ENCODE data around the gene NBPF3. TPM values are rescaled to one million over a fixed set of nuclear protein-coding genes. Genes with fewer than 3 reads are reported as not detected.

NBPF3 gene
- 30.0 and 115 TPM in 2 replicates for total RNA-seq

GRCh38 chr1:21439721-21440629 lies at the start of gene NBPF3:
NBPF3 (plus strand) TSS chr1:21440137; CDS start chr1:21445087, 4,950 bp downstream.

GRCh38 chr1:21509351-21510112 lies 69.6 kb downstream of the NBPF3 start, which contains the start of gene ALPL:
ALPL (plus strand) TSS chr1:21509423; CDS start chr1:21554082, 44,659 bp downstream.

Other genes starting within 250 kb of the NBPF3 start
- gene ECE1, start 149.7 kb upstream of the NBPF3 start, total RNA-seq = 66.0 and 67.9 TPM in 2 replicates
- gene ALPL, start 69.3 kb downstream of the NBPF3 start, total RNA-seq = 1.1 and 1.5 TPM in 2 replicates
- gene RAP1GAP, start 229.2 kb downstream of the NBPF3 start, total RNA-seq = under 0.01 and 0.18 TPM in 2 replicates